ENCODE measurements around the gene VSIG4.

VSIG4 gene

DNA sequence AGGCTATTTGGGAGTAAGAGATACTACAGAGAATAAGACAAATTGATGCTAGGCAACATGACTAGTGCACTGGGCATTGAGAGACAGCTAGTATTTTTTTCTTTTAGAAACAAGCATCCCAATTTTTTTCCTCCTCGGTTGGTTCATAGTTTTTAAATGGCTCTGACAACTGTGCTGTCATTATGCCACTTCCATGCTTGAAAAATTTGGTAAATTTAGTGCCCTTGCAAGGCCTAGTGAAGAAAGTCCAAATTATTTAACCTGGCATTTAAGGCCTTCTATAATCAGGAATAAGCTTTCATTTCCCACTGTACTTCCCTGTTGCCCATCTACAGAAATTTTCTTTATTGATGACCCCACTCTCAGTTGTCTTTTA, 15.8 kb downstream of the VSIG4 start:
- no peak for DNase-seq (ENCODE audit: low read depth in 2 of 2)

DNA sequence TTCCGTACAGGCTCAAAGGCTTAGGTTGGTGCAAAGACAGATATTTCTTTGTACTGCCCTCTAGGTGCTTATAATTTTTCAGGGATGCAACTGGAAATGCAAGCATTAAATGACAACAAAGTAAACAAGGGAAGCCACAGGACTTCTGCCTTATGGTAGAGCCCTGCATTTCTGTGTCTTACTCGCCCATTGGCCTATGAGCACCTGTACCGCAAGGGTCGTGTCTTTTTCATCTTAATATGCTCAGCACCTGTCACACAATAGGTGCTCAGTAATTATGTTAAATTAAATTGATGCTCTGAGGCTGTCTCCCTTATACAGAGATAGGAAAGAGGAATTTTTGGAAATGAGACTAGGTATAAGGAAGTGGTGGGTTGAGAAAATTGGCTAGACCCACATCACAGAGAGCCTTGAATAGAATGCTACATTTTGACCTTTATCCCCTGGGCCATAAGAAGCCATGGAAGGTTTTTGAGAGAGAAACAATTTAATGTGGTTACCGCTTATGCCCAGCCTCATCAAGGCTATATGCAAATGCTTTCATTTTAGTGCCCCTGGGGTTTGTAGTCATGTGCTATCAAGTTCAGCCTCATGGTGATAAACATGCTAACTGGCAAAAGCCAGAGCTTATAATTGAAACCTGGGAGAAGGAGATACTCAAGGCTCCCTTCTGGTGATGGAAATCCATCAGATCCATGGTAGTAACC, 16.3 kb downstream of the VSIG4 start:
- DNase-seq (ENCODE audit: low read depth in 2 of 2): no peak

DNA sequence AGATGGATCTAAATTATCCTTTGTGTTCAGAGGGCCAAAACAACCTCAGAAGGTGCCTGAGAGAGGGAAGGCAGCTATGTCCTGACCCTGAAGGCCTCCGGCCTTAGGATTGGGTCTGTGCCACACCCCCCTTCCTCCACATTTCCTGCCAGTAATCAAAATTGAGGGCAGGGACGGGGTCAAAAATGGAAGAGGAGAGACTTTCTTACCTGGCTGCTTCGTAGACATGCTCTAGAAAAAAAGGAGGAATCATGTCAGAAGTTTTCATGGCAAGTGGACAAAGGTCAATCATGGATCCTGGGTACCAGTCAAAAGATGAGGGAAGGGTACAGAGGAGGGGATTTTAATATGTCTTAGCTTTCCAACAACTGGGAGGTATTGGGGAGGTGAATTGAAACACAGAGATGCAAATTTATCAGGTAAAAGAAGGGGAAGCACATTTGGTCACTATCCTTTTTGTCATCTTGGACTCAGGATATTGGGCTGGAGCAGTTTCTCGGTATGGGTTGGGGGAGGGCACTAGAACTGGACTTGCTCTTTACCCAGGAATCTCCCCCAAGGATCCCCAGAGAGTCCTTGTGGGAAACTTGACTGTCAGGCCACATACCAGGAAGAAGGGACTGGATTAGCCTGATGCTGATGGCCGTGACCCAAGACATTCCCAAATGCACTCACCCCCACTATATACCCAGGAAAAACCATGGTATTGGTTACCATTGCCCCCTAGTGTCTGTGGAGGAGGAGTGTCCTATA, 17.1 kb downstream of the VSIG4 start:
- no peak for DNase-seq (ENCODE audit: low read depth in 2 of 2)

DNA sequence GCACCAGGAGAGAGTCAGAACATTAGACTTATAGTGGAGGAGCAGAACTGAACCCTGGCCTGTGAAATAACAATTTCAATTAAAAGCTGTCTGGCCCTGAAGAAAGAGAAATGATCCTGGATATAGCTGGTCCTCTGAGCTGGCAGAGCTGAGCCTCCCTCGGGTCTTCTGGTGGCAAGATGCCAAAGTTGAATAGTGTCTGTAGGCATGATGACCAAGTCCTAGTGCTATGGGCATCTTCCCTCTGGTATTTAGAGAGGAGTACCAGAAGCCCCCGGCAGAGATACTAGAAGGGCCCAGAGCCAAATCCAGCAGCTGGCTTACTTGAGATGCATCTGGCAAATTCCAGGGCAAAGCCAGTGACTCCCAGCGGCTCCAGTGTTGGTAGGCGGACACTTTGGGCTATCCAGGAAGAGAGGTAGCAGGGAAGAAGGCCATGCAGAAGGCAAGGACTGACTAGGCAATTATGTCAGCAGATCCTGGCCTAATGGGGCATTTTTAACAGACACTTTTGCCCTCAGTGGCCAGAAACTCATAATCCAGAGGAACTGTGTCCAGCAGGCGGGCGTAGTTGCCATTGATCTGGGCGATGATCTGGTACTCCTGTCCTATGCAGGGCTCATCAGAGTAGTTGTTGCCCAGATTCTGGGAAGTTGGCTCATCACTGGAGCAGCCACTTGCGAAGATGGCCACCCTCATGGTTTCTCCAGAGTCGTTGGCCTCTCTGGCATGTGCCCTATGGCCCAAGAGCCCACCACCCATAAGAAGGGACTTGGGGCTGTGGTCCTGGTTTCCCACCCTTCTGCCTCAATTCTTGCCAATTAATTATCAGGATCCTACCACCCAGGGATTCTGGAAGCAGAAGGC, 17.9 kb downstream of the VSIG4 start:
- DNase-seq (ENCODE audit: low read depth in 2 of 2): no peak

DNA sequence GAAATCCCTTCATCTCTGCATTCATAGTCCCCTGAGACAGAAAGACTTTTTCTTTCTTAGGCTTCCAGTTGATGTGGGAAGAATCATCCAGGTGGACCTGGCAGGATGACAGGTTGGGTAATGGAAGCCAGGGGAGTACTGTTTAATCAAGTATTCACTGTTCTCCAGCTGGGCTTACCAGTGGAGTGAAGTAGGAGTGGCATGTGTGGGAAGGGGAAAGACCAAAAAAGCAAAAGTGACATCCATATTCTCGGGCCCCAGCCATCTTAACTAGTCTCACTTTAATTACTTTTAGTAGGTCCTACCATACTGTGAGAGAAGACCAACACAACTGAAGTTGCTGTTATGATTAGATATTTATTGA, 18.5 kb downstream of the VSIG4 start:
- DNase-seq (ENCODE audit: low read depth in 2 of 2): no peak

DNA sequence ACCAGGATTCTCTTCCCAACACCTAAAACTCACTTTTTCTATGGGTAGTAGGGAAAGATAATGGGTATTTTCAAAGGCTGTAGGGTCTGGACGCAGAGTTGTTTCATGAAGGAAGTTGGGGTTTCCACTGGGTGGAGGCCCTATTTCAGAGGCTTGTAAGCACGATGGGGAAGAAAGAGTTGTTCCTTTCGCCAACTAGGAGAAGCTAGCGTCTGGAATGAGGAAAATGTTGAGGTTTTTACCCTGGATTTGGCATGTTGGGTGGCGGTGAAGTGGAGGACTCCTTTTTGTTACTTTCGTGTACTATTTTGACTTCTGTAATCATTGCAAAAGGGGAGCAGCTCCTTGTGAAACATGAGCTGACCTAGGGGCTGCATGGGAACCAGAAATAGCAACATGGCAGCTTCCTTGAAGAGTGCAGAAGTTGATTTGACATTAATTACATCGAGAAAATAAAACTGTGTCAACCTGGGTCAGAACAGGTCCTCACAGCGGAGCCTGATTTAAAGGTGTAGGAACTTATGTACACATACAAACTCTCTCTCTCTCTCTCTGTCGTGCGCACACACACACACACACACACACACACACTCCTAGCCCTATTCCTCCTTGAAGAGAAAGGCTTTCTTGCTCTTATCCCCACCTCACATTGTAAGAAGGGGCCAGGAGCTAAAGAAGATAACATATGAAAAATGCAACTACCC, 19.1 kb downstream of the VSIG4 start:
- DNase-seq (ENCODE audit: low read depth in 2 of 2): no peak

DNA sequence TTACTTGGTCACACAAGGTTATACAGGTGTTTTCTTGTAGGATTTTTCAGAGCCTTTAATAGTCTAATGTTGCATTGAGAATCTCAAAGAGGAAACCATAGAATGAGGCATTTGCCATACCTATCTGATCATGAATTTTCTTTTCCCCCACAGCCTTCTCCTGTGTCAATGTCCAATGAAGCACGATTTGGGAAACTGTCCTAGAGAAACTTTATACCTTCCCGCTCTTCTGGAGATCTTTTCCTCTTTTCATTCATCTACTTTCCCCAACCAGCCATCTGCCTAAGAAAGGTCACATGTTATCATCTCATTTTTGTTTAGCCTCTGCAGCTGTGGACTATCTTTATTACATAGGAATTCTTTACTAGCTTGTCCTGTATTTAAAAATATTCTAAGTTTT, 19.9 kb downstream of the VSIG4 start:
- no peak for DNase-seq (ENCODE audit: low read depth in 2 of 2)

DNA sequence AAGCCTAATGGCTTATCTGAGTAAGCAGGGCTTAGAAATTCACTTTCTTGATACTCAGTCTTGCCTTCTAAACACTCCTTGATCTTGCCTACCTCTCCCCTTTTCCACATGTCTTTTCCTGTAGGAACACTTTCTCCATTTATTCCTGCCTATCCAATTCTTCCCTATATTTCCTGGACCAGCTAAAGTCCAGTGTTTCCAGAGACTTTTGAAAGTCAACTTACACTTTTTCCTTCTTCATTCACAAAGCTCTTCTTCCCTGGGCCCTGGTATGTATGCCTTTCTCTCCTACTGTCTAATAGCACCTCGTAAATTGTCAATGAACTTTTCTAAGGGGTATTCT, 20.6 kb downstream of the VSIG4 start:
- no peak for DNase-seq (ENCODE audit: low read depth in 2 of 2)

DNA sequence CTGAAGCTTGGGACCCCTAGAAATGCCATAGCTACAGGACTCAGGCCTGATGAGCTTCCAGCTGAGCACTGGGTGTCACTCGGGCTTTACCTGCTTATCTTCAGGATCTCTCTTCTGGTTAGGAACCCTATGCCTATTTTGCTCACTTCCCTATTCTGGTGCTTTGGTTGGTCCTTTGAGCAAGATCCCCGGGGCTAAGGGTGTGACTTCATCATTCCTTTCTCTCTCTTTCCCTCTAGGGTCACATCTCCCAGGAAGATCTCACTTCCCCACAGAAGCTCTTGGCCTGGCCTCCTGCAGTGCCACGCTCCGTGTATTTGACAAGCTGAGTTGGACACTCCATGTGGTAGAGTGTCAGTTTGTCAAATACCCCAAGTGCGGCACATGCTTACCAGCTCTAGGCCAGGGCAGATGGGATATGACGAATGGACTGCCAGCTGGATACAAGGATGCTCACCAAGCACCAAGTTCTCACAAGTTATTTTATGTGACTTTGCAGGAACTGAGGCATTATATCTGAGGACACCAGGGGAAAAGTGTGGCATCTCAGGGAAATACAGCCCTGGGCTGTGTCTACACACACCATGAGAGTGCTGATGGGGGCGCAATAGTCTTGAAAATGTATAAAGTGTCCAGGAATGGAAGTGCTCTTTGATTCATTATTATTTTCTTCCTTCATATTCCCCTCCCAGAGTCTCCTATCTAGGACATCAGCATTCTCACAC, 21.1 kb downstream of the VSIG4 start:
- DNase-seq (ENCODE audit: low read depth in 2 of 2): no peak

DNA sequence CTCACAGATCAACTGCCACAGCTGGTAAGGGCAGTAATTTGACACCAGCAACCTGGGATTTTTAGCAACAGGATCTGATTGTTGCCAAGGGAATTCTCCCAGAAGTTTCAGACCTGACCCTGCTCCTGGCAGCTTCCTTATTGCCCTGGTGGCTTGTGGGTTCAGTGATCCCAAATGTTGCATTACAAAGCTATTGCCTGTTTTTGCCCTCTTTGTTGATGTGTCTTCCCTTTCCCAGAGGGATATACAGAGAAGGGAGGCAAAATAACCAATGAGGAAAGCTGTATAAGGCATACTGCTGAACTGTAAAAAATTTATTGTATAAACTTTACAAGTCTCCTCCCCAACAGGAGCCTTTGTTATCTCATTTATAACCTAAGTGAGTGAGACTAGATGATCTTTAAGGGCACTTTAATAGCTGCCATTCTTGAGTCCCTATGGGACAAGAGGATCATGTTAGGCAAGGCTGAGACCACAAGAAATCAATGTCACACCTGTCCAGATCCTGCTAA, 22.2 kb downstream of the VSIG4 start:
- no peak for DNase-seq (ENCODE audit: low read depth in 2 of 2)

DNA sequence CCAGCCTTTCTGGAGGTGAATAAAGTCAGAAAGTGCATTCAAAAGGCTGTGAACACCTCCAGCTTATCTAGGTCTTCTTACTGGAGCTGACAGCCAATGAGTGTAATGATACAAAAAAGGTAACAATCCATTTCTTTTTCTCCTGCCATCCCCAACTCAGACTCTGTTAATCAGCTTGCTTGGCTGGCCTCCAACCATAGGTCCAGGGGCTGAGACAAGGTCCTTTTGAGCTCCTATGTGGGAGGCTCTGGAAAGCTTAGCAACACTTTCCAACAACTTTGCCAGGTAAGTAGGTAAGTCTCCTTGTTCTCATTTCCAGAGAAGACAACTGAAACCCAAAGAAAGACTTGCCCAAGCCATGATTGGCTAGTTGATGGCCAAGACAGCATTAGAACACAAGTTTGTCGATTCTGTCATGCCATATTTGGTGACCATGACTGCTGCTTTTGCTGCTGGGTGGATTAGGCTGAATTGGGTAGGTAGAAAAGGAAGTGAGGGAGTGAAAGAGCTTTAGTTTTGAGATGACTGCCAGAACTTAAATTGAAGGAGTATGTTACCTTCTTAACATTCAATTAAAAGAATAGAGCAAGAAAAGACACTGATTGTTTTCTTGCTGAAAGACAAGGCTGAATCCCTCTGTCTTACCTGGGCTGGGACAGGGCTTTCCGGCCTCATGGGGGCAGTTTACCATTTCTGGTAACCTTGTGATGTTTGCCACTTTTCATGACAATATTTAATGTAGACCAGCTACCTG, 22.8 kb downstream of the VSIG4 start:
- DNase-seq (ENCODE audit: low read depth in 2 of 2): no peak

DNA sequence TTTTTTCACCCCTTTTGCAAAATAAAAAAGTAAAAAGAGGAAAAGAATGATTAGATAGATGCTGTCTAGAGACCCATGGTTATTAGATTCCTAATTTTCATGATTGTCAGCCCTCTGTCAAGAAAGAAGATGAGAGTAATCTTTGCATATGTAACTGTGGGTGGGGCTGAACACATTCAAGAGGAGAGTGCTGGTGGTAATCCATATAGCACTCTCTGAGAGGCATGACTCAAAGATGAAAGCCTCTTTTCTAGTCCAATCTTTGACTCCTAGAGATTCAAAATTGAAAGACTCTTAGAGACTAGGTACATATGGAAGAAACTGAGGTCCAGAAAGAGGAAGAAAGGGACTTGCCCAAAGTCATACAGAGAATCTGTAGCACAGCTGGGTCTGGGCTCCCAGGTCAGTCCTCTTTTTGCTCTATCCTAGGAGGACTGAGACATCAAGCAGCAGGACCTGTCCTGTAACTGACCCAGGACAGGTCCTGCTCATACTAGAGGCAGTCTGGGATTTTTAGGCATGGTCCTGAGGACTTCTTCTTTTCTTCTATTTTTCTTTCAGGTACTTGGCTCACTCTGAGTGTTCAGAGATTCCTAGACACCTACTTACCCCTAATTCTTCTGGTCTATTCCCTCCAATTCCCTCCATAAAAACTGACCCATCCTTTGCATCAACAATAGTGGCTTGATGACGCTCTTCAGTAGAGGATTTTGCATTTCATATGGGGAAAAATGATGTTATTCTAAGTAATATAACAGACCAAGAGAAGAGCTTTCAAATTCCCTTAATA, 23.8 kb downstream of the VSIG4 start:
- no peak for DNase-seq (ENCODE audit: low read depth in 2 of 2)

DNA sequence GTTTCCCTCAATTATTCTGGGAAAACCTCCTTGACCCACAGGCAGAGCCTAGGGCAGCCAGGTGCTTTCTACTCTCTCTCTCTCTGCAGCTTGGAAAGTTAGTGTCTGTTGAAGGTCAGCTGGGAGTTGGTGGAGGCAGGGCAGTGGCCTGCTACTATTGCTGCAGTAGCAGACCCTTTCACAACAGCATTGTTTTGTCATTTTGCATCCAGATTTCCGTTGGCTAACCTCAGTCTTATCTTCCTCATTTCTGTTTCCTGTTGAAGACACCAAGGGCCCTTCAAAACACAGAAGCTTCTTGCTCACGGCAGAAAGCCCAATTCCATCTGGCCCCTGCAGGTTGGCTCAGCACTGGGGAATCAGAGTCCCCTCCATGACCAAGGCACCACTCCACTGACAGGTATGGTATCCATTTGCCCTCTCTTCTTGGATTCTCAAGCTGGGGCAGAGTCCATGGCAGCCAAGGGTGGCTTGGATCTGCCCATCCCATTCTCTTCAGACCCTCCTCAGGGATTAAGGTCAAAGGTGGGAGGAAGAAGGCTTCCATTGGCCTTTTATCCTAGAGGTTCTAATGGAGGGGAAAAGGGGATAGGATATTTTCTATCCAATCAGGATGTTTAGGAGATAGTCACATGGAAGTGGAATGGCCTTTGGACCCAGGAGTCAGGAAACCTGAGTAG, 24.6 kb downstream of the VSIG4 start:
- no peak for DNase-seq (ENCODE audit: low read depth in 2 of 2)

DNA sequence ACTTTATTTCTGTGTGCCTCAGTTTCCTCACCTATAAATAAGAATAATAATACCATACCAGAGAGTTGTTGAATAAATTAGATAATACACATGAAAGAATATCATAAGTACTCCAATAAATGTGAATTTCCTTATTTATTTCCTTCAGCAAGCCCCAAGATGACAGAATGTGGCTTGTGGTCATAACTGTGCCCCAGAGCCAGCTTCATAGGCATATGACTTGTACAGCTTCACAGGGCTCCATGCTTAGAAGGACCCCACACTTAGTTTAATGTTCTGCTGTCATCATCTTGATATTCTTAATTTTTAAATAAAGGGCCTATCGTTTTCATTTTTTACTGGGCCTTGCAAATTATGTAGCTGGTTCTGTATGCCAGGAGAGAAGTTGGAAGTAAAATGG, 25.3 kb downstream of the VSIG4 start:
- DNase-seq (ENCODE audit: low read depth in 2 of 2): no peak

DNA sequence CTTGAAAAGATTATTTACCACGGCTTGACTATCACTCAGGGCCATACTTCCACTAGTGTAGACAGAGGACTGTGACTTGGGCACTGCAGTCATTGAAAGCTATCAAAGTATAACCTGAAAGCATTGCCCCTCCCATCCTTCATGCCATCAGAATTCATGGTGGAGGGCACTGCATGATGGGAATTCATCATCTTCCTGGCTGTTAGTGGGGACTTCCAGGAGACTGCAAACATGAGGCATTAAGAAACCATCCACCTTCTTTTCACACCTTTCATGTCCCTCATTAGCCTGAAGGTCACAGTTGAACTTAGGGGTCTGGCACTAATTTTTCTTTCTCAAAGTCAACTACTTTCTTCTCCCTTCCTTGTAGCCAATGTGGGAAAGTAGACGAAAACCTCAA, 25.8 kb downstream of the VSIG4 start:
- DNase-seq (ENCODE audit: low read depth in 2 of 2): no peak

DNA sequence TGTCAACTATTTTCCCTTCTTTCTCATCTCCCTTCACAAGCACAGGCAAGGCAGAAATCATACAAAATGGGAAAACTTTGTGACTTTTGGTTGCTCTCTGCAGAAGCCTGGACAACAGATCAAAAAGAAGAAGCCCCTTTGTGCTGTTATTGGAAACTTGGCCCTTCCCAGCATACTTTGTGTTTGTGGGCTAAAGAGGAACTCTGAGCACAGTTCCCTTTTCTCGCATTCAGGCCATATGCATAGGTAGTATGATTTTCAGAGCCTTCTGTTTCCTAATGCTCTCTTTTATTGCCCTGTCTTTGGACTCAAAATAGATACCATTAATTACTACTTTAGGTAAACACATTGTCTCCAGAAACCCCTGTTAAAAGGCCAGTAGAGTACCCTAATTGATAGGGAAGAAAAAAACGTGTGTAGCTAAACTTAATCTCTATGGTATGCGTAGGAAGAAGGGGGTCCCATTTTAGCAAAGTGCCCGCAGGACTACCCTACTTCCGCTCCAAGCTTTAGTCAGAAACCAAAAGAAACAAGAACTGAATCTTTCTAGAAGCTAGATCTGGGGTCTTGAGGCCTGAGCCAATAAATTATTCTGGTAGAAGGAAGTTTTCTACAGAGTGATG, 26.6 kb downstream of the VSIG4 start:
- no peak for DNase-seq (ENCODE audit: low read depth in 2 of 2)

DNA sequence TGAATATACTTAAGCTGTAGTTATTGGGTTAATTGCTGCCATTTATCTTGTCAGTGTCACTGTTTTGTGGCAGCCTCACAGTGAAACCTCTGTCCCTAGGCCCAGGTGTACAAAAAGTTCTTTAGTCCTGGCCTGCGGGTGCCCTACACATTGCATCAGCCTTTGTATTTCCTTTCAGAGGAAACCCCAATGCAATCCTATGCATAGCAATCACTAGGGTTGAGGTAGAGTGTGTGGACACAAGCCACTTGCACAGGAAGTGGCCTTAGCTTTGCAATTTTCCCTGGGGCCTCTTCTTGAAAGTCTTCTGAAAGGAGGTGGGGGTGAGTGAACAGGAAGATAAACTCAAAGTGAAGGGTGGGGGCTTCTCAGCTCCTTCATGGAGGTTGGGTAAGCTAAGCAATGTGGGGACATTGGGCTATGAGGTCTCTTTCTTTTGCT, 27.8 kb downstream of the VSIG4 start:
- no peak for DNase-seq (ENCODE audit: low read depth in 2 of 2)

DNA sequence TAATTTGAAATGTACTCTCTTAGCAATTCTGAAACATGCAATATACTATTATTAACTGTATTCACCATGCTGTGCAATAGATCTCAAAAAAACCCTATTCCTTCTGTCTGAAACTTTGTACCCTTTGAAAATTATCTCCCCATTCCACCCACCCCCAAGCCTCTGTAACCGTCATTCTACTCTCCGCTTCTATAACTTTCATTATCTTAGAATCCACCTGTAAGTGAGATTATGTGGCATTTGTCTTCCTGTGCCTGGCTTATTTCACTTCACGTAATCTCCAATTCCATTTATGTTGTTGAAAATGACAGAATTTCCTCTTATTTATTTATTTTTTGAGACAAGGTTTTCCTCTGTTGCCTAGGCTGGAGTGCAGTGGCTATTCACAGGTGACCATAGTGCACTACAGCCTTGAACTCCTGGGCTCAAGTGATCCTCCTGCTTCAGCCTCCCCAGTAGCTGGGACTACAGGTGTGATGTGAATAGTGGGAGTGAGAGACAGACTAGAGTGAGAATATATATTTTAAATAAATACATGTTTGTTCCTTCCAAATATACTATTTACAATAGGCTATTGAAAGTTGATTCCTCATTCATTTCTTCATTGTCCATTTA, 30.5 kb downstream of the VSIG4 start:
- no peak for DNase-seq (ENCODE audit: low read depth in 2 of 2)

All from stimulated activated CD8-positive, alpha-beta memory T cell treated with anti-CD3 and anti-CD28 coated beads, Interleukin-15, amount 100 ng/mL, for 48 hours (primary cell).